Kidney epithelial cell (primary cell): ENCODE results near the gene MFAP4. TPM values are rescaled to one million over a fixed set of nuclear protein-coding genes. Genes with fewer than 3 reads are reported as not detected.

Experiments used
- DNase-seq: peaks from one replicate; pipeline ENCODE4 v3.0.0-alpha.2; 2010; ENCODE audit warnings: low read depth
- H3K27me3 ChIP-seq: 2 replicates; pipeline ENCODE4 v1.6.0; 2011; ENCODE audit warnings: low read length; ENCODE audit not compliant: control insufficient read depth, insufficient read depth
- H3K36me3 ChIP-seq: 2 replicates; pipeline ENCODE4 v1.5.1; 2011; ENCODE audit warnings: low read length; ENCODE audit not compliant: control insufficient read depth, insufficient read depth
- H3K4me3 ChIP-seq: 2 replicates; pipeline ENCODE4 v1.5.1; 2011; ENCODE audit warnings: low read depth, mild to moderate bottlenecking, control low read depth, low read length
- total RNA-seq: library from RNA; depleted of rRNA; stranded (reverse); fragments of >200 nt; gene quantifications from 2 replicates; pipeline ENCODE4 v1.2.3, GENCODE V29; 2015
- TF ChIP-seq, protein P1 (sequence below): IDR thresholded peaks from 2 replicates; pipeline ENCODE4 v1.5.1; 2011; ENCODE audit warnings: mild to moderate bottlenecking, moderate library complexity, low read length, control low read depth, inconsistent platforms; ENCODE audit not compliant: insufficient read depth, poor library complexity, severe bottlenecking

The MFAP4 gene
- total RNA-seq, 1 donor from 2014 or later = 1.3 TPM

GRCh38 chr17:19385521-19385983 is 1.4 kb downstream of the MFAP4 start:
- no peak for DNase-seq
- peaks cover 4% of the 10 kb centered on the region for H3K36me3 ChIP-seq
- no peak overlapping the region for H3K4me3 ChIP-seq
- no peaks in the 10 kb centered on the region for H3K27me3 ChIP-seq
- TF ChIP-seq, protein P1, sequence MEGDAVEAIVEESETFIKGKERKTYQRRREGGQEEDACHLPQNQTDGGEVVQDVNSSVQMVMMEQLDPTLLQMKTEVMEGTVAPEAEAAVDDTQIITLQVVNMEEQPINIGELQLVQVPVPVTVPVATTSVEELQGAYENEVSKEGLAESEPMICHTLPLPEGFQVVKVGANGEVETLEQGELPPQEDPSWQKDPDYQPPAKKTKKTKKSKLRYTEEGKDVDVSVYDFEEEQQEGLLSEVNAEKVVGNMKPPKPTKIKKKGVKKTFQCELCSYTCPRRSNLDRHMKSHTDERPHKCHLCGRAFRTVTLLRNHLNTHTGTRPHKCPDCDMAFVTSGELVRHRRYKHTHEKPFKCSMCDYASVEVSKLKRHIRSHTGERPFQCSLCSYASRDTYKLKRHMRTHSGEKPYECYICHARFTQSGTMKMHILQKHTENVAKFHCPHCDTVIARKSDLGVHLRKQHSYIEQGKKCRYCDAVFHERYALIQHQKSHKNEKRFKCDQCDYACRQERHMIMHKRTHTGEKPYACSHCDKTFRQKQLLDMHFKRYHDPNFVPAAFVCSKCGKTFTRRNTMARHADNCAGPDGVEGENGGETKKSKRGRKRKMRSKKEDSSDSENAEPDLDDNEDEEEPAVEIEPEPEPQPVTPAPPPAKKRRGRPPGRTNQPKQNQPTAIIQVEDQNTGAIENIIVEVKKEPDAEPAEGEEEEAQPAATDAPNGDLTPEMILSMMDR = no peak

DNA sequence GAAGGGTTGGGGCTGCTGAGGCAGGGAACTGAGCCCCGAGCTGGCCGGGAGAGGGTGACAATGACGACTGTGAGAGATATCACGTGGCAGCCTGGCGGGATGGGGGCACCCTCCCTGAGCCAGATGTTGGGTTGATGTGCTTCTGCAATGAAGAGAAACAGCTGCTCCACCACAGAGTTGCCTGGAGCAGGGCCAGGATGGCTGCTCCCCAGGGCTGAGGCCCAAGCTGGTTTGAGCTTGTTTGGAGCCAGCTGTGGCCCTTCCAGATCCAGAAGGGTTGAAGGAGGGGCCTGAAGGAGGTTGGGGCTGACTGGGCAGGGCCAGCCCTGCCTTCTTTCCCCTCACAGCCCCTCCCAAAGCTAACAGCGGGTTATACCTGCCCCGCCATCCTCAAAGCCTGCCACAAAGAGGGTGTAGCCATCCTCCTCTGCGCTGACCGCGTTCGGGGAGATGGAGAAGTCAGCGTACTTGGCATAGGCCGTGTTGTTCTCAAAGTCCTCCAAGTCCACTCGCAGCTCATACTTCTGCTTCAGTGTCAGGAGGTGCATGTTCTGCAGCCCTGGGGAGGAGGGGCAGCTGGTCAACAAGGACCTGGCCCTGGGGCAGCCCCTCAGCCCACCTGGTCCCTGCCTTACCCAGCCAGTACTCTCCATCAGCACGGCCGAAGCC is 2.1 kb downstream of the MFAP4 start:
- no peak for DNase-seq
- TF ChIP-seq, protein P1 = no peak
- no peaks in the 10 kb centered on the region for H3K27me3 ChIP-seq
- H3K4me3 ChIP-seq = no peak overlapping the region
- H3K36me3 ChIP-seq = peaks cover 6% of the 10 kb centered on the region

- no peak for DNase-seq
- TF ChIP-seq, protein P1 = no peak
- no peak overlapping the region for H3K4me3 ChIP-seq
- no peaks in the 10 kb centered on the region for H3K27me3 ChIP-seq
- peaks cover 6% of the 10 kb centered on the region for H3K36me3 ChIP-seq
These were observed 3.1 kb downstream of the MFAP4 start for GRCh38 chr17:19383681-19384470.

- no peak for DNase-seq
- Histone ChIP-seq H3K4me3 (no peak overlapping the region), H3K27me3 (no peaks in the 10 kb centered on the region), H3K36me3 (peaks cover 6% of the 10 kb centered on the region)
- TF ChIP-seq, protein P1 = no peak
These were observed 4.2 kb downstream of the MFAP4 start for GRCh38 chr17:19382531-19383444.

DNA sequence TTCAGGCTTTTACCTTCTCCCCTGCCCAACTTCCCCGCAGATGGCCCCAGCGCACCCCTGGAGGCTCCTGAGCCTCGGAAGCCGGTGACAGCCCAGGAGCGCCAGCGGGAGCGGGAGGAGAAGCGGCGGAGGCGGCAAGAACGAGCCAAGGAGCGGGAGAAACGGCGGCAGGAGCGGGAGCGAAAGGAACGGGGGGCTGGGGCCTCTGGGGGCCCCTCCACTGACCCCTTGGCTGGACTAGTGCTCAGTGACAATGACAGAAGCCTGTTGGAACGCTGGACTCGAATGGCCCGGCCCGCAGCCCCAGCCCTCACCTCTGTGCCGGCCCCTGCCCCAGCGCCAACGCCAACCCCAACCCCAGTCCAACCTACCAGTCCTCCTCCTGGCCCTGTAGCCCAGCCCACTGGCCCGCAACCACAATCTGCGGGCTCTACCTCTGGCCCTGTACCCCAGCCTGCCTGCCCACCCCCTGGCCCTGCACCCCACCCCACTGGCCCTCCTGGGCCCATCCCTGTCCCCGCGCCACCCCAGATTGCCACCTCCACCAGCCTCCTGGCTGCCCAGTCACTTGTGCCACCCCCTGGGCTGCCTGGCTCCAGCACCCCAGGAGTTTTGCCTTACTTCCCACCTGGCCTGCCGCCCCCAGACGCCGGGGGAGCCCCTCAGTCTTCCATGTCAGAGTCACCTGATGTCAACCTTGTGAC is 5.1 kb downstream of the MFAP4 start:
- Histone ChIP-seq H3K36me3 (peaks cover 6% of the 10 kb centered on the region), H3K4me3 (no peak overlapping the region)

More for the DNA sequence above, 5.1 kb downstream of the MFAP4 start:
- no peaks in the 10 kb centered on the region for H3K27me3 ChIP-seq
- no peak for DNase-seq
- TF ChIP-seq, protein P1 = no peak
